ENCODE measurements around the gene MAML2.

Gene MAML2

DNA sequence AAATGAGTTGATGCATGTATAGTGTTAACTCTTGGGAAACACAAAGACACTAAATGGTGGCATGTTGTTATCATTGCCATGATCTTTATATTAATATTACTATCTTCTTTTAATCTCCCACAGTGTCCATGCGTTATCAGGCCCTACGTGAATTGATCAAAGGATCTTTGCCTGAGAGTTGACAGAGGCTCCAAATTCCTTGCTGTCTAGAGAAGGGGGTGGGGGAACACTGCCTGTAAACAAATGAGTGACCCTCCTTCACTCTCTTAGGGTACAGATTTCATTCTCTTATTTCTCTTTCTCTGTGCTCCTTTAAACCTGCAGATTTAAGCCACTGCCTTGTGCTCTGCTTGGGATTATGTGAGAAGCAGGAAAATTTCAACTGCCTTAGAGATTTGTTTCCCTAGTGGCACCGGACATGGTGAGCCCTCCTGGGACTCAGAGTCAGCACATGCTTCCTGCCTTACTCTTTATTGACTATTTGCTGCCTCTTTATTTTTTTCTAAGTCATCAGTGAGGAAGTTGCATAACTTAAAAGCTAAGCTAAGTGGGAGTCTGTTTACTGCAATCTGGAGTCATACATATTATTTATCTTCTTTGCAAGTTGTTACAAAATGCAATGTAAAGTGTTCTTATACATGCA lies 122.9 kb downstream of the MAML2 start:
- H3K27ac Mint-ChIP-seq, result peak overlapping the region; percentile 88 to 92
- no peaks in the 10 kb centered on the region for H3K27me3 Mint-ChIP-seq
- H3K4me1 Mint-ChIP-seq (ENCODE audit: low read depth in 2 of 2), result peaks cover 49 to 68% of the 10 kb centered on the region in 2 donors
- H3K36me3 Mint-ChIP-seq (ENCODE audit: insufficient read depth), result peaks cover 4% of the 10 kb centered on the region
- DNase-seq (no peak), ATAC-seq (replicated peaks) (peak; percentile 17)
- peak overlapping the region; percentile 48 to 65 for H3K4me3 Mint-ChIP-seq
- no peaks in the 10 kb centered on the region for H3K9me3 Mint-ChIP-seq

DNA sequence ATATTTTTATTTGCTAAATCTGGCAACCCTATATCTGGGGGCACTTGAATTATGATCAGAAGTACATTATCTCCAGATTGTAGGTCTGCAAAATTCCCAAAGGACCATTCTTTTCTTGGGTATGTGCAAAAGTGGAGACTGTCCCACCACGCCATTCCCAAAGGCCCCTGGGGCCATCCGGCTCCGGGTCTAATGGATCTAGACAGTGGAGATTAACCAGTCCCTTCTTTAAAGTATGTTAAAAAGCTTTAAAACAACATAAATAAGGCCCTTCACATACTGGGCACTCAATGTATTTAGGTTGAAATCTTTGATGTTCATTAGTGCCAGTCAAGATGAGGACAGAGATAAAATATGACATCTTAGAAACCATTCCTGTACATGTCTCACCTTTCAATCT lies 124.1 kb downstream of the MAML2 start:
- Mint-ChIP-seq H3K4me1 (ENCODE audit: low read depth in 2 of 2) (peaks cover 44 to 65% of the 10 kb centered on the region in 2 donors), H3K9me3 (no peaks in the 10 kb centered on the region), H3K27me3 (no peaks in the 10 kb centered on the region), H3K36me3 (ENCODE audit: insufficient read depth) (peaks cover 4% of the 10 kb centered on the region), H3K27ac (peak overlapping the region; percentile 46 to 92), H3K4me3 (no peak overlapping the region)
- ATAC-seq (replicated peaks) (no peak), DNase-seq (no peak)

DNA sequence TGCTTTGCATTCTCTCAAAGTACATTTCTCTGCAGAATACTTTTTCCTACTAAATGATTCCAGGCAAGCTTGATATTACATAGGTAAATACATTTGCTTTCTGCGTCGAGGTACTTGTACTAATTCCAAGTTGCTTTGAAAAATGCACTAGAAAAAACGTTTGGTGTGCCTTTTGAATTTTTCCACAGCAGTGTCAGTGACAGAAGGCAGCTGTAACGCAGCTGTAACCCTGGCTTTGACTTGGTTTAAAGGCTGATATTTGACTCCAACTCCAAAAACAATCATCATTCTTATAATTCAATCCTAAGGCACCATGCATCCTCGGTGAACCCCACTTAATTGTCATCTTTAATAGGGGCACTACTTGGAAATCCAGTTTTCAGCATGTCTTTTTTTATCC lies 125.0 kb downstream of the MAML2 start:
- H3K9me3 Mint-ChIP-seq, result no peaks in the 10 kb centered on the region
- H3K4me1 Mint-ChIP-seq (ENCODE audit: low read depth in 2 of 2), result peaks cover 45 to 67% of the 10 kb centered on the region in 2 donors
- peak overlapping the region in 1 of 2 donors; percentile 95 for H3K27ac Mint-ChIP-seq
- H3K27me3 Mint-ChIP-seq, result no peaks in the 10 kb centered on the region
- DNase-seq (no peak), ATAC-seq (replicated peaks) (no peak)
- no peak overlapping the region for H3K4me3 Mint-ChIP-seq
- peaks cover 4% of the 10 kb centered on the region for H3K36me3 Mint-ChIP-seq (ENCODE audit: insufficient read depth)

DNA sequence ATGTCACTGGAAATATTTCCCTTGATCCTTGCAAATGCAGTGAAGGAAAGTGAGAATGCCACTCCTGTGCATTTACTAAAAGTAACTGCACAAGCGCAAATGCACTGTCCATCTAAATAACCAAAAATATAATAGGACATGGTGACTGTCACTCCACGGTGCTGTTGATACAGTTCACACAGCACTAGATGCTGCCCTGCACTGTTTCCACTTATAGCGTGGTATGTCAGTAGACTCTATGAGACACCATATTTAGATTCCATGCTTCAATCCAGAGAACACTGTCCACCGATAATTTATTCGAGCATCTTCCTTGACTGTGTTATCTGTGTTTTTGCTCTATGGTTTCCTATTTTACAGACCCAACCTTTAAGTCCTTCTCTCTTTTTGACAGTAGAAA lies 125.8 kb downstream of the MAML2 start:
- ATAC-seq (replicated peaks) (no peak), DNase-seq (no peak)
- H3K4me1 Mint-ChIP-seq (ENCODE audit: low read depth in 2 of 2), result peaks cover 50 to 73% of the 10 kb centered on the region in 2 donors
- H3K27me3 Mint-ChIP-seq, result no peaks in the 10 kb centered on the region
- peaks cover 4% of the 10 kb centered on the region for H3K36me3 Mint-ChIP-seq (ENCODE audit: insufficient read depth)
- H3K9me3 Mint-ChIP-seq, result no peaks in the 10 kb centered on the region
- no peak overlapping the region for H3K4me3 Mint-ChIP-seq
- peak overlapping the region; percentile 95 to 96 for H3K27ac Mint-ChIP-seq

DNA sequence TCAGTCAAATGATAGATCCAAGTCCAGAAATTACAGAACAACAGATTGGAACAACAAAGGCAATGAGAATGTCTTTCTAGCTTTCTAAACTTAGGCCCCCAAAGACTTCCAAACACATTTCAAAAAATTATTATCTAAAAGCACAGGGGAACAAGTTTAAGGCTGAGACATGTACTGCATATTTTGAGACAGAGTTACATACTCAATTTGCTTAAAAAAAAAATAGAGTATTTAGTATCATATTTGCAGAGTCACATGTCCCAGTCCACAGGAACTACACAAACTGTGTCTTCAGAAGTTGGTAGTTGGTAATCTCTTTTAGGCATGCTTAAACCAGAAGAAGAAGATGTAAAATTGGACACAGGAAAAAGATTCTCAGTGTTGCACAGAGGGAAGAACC lies 127.2 kb downstream of the MAML2 start:
- Mint-ChIP-seq H3K27me3 (no peaks in the 10 kb centered on the region), H3K4me1 (ENCODE audit: low read depth in 2 of 2) (peaks cover 48 to 73% of the 10 kb centered on the region in 2 donors), H3K27ac (peak overlapping the region; percentile 95 to 96), H3K9me3 (no peaks in the 10 kb centered on the region), H3K4me3 (peak overlapping the region; percentile 58 to 62), H3K36me3 (ENCODE audit: insufficient read depth) (peaks cover 4% of the 10 kb centered on the region)
- ATAC-seq (replicated peaks), result peak; percentile 48
- no peak for DNase-seq

DNA sequence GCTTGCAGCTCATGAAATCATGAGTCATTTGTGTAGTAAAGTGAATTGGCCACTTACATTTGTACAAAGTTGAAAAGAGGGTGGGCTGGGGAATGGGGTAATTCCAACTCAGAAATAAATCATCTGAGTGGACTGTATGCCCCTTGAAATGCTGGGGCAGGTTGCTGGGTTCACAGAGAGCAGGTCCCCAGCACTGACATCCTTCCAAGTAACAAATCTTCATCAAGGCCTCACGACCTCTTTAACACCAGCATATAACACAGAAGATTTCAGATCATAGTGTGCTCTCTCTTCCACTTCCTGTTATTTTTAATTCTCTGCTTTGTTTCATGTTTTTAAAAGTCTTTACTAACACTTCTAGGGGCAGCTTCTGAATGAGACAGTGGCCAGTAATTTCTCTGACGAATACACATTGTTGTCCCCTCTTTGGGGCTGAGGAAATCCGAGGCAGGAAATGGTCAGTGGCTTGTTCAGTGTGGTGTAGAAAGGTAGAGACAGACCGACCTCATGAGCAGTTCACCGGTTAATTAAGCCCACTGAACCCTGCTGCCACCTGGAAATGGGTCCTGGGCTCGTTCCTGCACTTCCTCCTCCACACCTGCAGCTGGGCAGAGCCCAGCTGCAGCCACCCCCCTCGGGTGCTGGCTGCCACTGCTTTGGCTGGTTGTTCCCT lies 127.7 kb downstream of the MAML2 start:
- ATAC-seq (replicated peaks), result peak; percentile 75
- H3K27me3 Mint-ChIP-seq, result no peaks in the 10 kb centered on the region
- H3K4me3 Mint-ChIP-seq, result peak overlapping the region; percentile 58 to 62
- H3K9me3 Mint-ChIP-seq, result no peaks in the 10 kb centered on the region
- peak overlapping the region; percentile 95 to 96 for H3K27ac Mint-ChIP-seq
- H3K4me1 Mint-ChIP-seq (ENCODE audit: low read depth in 2 of 2), result peaks cover 46 to 70% of the 10 kb centered on the region in 2 donors
- DNase-seq, result peak in 1 of 3 experiments; percentile 32
- peaks cover 4% of the 10 kb centered on the region for H3K36me3 Mint-ChIP-seq (ENCODE audit: insufficient read depth)

DNA sequence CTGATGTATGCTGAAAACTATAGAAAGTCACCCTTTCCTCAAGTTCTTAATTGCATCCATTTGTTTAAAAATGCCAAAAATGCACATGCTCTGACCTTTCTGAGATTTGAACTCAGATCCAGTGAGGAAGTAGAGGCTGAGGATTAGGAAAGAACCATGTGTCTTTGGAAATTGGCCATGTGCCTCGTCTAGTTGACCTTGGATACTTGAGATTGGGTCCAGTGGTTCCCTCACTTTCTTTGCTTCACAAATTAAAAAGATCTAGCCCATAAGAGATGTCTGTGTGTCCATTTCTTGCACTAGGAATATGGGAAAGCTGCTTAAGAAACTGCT lies 128.3 kb downstream of the MAML2 start:
- Mint-ChIP-seq H3K4me1 (ENCODE audit: low read depth in 2 of 2) (peaks cover 43 to 66% of the 10 kb centered on the region in 2 donors), H3K27me3 (no peaks in the 10 kb centered on the region), H3K4me3 (peak overlapping the region; percentile 58 to 62), H3K36me3 (ENCODE audit: insufficient read depth) (peaks cover 4% of the 10 kb centered on the region), H3K27ac (peak overlapping the region; percentile 95 to 96), H3K9me3 (no peaks in the 10 kb centered on the region)
- ATAC-seq (replicated peaks) (no peak), DNase-seq (no peak)

DNA sequence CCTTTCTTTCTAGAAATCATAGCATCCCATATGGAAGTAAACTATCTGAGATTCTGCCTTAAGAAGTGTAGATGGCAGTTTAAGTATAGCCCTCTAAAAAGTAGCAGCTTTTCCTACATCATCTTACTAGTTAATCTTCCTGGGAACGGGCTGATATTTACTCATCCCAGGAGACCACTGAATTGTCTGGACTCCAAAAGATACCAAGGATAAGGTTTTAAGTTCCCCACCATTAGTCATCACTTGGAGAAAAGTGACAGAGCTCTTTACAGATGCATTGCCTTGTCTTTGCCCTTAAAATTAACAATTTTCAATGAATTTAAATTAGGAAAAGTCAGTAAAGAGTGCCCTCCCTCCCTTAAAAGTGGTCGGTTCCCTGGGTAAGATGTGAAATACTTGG lies 129.5 kb downstream of the MAML2 start:
- Mint-ChIP-seq H3K9me3 (no peaks in the 10 kb centered on the region), H3K27ac (peak overlapping the region; percentile 16 to 97), H3K4me1 (ENCODE audit: low read depth in 2 of 2) (peaks cover 47 to 64% of the 10 kb centered on the region in 2 donors), H3K4me3 (no peak overlapping the region), H3K27me3 (no peaks in the 10 kb centered on the region), H3K36me3 (ENCODE audit: insufficient read depth) (peaks cover 4% of the 10 kb centered on the region)
- no peak for DNase-seq
- no peak for ATAC-seq (replicated peaks)

DNA sequence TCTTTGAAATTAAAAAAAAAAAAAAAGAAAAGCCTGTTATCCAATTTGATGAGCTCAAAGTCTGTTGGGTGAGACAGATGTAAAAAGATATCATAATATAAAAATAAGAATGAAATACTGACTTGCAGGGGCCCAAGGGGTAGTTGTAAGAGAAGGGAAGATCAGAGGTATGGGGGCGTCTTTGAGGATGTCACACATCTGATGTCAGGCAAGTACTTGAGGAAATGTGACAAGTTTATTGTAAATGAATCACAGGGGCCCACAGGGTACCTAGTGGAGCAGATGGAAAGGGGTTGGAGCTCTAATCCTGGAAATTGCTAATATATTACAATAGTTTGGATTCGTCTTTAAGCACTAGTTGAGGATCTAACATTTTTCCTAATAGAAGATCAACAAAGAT lies 131.6 kb downstream of the MAML2 start:
- DNase-seq, result no peak
- peak overlapping the region; percentile 16 to 97 for H3K27ac Mint-ChIP-seq
- H3K36me3 Mint-ChIP-seq (ENCODE audit: insufficient read depth), result peaks cover 3% of the 10 kb centered on the region
- no peaks in the 10 kb centered on the region for H3K27me3 Mint-ChIP-seq
- H3K4me3 Mint-ChIP-seq, result peak overlapping the region in 1 of 2 donors; percentile 66
- H3K4me1 Mint-ChIP-seq (ENCODE audit: low read depth in 2 of 2), result peaks cover 51 to 72% of the 10 kb centered on the region in 2 donors
- H3K9me3 Mint-ChIP-seq, result no peaks in the 10 kb centered on the region
- peak; percentile 40 for ATAC-seq (replicated peaks)

DNA sequence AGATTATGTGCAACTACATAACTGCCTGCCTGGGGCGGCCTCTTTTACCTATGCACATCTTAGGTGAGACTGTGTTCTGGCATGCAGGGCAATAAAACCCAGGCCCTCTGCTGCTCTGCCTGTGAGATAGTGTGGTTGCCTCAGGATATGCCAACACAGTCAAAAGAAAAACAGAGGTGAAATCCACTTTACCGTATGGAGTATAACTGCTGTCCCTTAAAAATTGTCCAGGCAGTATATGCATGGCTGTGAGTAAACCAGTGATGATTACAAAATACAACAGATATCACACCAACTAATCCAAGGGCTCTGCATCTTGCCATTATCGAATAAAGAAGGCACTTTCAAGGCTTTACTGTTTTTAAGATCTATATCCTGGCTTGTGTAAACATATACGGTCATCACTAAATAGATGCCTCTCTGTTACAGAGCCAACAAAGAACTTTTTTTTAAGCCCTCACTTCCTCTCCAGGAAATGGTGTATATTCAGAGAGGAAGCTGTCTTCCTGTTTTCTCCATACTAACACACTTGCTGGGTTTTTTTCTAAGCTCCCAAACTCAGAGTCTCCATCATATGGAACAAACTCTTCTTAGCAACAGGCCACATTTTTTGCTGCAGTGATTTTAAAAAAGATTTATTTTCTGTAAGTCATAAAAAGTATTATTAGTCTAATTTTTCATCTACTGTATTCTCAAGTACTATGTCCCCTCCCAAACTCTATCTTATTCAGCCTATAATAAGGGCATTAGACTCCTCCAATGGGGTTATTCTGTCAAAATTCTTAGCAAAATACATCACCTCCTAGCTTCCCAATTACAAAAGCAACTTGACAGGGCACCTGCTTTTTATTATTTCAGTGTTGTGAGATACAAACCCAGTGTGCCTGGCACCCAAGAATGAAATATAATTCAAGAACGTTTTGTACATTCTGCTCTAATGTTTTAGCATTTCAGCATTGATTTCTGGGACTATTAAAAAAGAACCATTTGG lies 135.2 kb downstream of the MAML2 start:
- ATAC-seq (replicated peaks), result peak; percentile 50
- H3K27me3 Mint-ChIP-seq, result no peaks in the 10 kb centered on the region
- peaks cover 56 to 70% of the 10 kb centered on the region in 2 donors for H3K4me1 Mint-ChIP-seq (ENCODE audit: low read depth in 2 of 2)
- H3K4me3 Mint-ChIP-seq, result peak overlapping the region; percentile 62 to 71
- no peak for DNase-seq
- peak overlapping the region; percentile 91 to 97 for H3K27ac Mint-ChIP-seq
- peaks cover 3% of the 10 kb centered on the region for H3K36me3 Mint-ChIP-seq (ENCODE audit: insufficient read depth)
- no peaks in the 10 kb centered on the region for H3K9me3 Mint-ChIP-seq

DNA sequence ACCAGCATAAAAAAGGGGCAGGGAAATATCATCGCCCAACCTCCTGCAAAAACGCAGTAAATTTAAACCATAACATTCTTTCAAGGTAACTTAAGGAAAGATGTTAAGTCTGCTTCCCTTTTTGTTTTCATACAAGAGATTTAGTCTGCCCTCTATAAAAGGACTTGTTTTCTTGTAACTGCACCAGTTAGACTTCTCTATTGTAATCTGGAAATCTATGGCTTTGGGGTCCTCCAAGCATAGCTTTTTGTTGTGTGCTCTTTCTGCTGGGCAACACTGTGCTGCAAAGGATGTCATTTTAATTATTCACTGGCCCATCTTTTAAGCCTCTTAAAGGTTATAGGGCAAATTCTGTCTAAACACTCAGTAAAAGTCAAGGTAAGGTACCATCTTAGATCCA lies 136.0 kb downstream of the MAML2 start:
- peaks cover 51 to 62% of the 10 kb centered on the region in 2 donors for H3K4me1 Mint-ChIP-seq (ENCODE audit: low read depth in 2 of 2)
- no peaks in the 10 kb centered on the region for H3K27me3 Mint-ChIP-seq
- H3K9me3 Mint-ChIP-seq, result no peaks in the 10 kb centered on the region
- DNase-seq, result no peak
- peak overlapping the region; percentile 91 to 97 for H3K27ac Mint-ChIP-seq
- peaks cover 3% of the 10 kb centered on the region for H3K36me3 Mint-ChIP-seq (ENCODE audit: insufficient read depth)
- H3K4me3 Mint-ChIP-seq, result peak overlapping the region; percentile 62 to 71
- ATAC-seq (replicated peaks), result no peak

DNA sequence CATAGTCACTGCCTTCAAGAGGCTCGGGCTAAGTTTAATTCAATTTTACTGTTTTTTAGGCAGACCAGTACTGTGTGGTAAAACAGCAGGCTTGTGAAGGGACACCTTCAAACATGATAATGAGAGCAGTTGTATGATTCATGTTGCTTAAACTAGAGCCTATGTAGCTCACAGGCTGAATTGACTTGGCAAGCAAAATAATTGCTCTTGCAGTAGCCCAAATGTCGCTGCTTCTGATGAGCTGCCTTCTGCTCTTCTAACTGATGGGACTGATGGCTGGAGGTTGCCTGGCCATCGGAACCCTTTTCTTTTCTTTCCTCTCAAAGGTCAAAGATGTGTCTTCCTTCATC lies 137.6 kb downstream of the MAML2 start:
- no peak for DNase-seq
- H3K4me1 Mint-ChIP-seq (ENCODE audit: low read depth in 2 of 2), result peaks cover 45 to 65% of the 10 kb centered on the region in 2 donors
- H3K36me3 Mint-ChIP-seq (ENCODE audit: insufficient read depth), result peaks cover 3% of the 10 kb centered on the region

DNA sequence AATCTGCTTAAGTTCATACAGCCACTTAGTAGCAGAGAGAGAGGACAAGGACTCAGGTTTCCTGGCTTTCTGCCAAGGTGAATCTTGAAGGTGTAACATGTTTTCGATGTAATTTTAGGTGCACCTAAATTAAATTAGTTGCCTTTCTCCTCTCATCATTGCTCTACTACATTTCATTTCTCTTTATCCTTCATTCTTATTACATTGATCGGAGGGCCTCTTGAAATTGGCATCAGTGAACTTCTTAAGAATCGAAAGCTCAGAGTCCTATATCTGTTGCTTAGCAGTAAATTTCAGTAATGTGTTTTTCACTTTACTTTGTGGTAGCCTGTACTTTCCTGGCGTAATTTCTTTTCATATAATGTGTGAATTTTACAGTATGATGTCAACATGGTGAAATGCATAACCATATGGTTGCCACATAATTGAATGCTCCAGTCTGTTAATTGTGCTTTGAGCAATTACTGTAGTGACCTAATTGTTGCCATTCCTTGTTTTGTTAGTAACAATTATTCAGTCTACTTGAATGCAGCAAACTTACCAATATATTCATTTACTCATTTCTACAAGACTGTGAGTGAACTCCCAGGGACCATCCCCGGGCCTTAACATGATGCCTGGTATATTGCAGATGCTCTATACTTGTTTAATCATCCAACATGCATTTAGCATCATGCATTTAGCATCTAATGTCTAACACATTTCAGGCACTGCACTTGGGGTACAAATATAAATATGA lies 138.1 kb downstream of the MAML2 start:
- H3K36me3 Mint-ChIP-seq (ENCODE audit: insufficient read depth), result peaks cover 3% of the 10 kb centered on the region
- peak overlapping the region; percentile 62 to 63 for H3K4me3 Mint-ChIP-seq
- peak overlapping the region; percentile 91 to 97 for H3K27ac Mint-ChIP-seq
- peaks cover 46 to 70% of the 10 kb centered on the region in 2 donors for H3K4me1 Mint-ChIP-seq (ENCODE audit: low read depth in 2 of 2)
- ATAC-seq (replicated peaks) (peak; percentile 80), DNase-seq (peak; percentile 20 to 35 (median 32))
- no peaks in the 10 kb centered on the region for H3K9me3 Mint-ChIP-seq
- H3K27me3 Mint-ChIP-seq, result no peaks in the 10 kb centered on the region

More for the DNA sequence above, 137.6 kb downstream of the MAML2 start:
- H3K9me3 Mint-ChIP-seq, result no peaks in the 10 kb centered on the region
- H3K27ac Mint-ChIP-seq, result peak overlapping the region; percentile 91 to 97
- H3K4me3 Mint-ChIP-seq, result peak overlapping the region; percentile 62 to 63
- peak; percentile 40 for ATAC-seq (replicated peaks)
- no peaks in the 10 kb centered on the region for H3K27me3 Mint-ChIP-seq

Measured in effector memory CD8-positive, alpha-beta T cell (primary cell).